Bone marrow (tissue), 2 donors: ENCODE results near the gene SERPINB10.

Experiments used
- DNase-seq, 2 donors: peaks; one replicate each; lab custom pipeline; 2025; lab: John Stamatoyannopoulos, UW

The SERPINB10 gene

GRCh38 chr18:63982361-63982760 lies 74.6 kb downstream of the SERPINB10 start:
- no peak for DNase-seq
